ENCODE data around the gene IL1RAP.

DNA sequence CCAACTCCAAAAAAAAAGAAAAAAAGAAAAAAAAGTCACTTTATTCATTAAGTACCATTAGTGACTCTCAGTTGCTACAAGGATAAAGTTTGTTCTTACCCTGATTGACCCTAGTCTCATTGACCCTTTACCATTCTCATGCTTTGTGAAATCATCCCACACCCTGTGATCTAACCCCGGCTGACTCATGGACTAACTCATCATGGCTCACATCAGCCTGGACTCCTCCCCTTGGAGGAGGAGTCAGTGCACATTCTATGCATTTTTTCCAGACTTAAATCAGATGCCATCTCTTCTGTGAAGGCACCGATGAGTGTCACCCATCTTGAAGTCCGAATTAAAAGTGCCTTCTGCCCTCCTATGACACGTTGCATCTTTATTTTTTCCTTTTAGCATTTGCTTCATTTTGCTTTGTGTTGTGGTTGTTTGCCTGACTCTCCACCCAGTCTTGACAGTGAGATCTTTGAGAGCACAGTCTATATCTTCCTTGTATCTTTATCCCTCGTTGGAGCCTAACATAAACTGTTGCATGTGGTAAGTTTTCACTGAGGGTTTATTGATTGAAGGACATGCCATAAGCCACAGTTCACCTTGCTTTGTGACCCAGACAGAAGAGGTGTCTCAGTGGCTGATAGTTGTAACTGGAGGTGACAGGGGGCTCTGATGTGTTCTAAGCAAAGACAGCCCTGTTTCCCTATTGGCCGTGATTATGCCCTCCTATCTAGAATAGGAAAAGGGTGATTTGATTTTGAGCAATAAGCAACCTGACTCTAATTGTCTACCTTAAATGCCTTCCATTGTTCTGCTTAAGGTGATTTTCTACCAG, 72.1 kb downstream of the IL1RAP start:
- TF ChIP-seq CTCF (IDR thresholded peaks at IDR 0.05) (no peak), POLR2A (IDR thresholded peaks at IDR 0.05) (no peak)
